Sigmoid colon (tissue), 7 donors: ENCODE data around the gene KRT10. TPM values are rescaled to one million over a fixed set of nuclear protein-coding genes. Genes with fewer than 3 reads are reported as not detected.

ENCODE experiments used
- DNase-seq: peaks from one replicate; pipeline ENCODE4 v3.0.0-alpha.2; 2019
- H3K27ac ChIP-seq, 4 donors: fragments of 200-600 bp; sonication (generic); one replicate each; pipeline ENCODE4 v1.5.1; 2016 to 2019; ENCODE audit warnings: mild to moderate bottlenecking in 1 of 4
- H3K27me3 ChIP-seq, 3 donors: fragments of 200-600 bp; sonication (generic); one replicate each; pipeline ENCODE4 v1.5.1; 2019; ENCODE audit warnings: mild to moderate bottlenecking in 1 of 3
- H3K36me3 ChIP-seq, 4 donors: fragments of 200-600 bp; sonication (generic); one replicate each; pipeline ENCODE4 v1.5.1; 2016 to 2019
- H3K4me1 ChIP-seq, 4 donors: fragments of 200-600 bp; sonication (generic); one replicate each; pipeline ENCODE4 v1.5.1; 2017 to 2019
- H3K4me3 ChIP-seq, 4 donors: fragments of 200-600 bp; sonication (generic); one replicate each; pipeline ENCODE4 v1.5.1; 2017 to 2019; ENCODE audit warnings: mild to moderate bottlenecking in 2 of 4, moderate library complexity in 1 of 4
- H3K9me3 ChIP-seq, 4 donors: fragments of 200-600 bp in 3 of 4; sonication (generic) in 3 of 4; one replicate each; pipeline versions ENCODE4 v1.5.1 to v1.6.1; 2013 to 2019
- EP300 ChIP-seq, 4 donors: sonication (generic); formaldehyde crosslinking; IDR thresholded peaks; one replicate each; pipeline ENCODE4 v1.6.1; 2017; ENCODE audit warnings: antibody characterized with exemption in 4 of 4
- POLR2A ChIP-seq, 2 donors: fragments of 450-650 bp; IDR thresholded peaks; one replicate each; pipeline ENCODE4 v1.6.1; 2016; ENCODE audit warnings: antibody characterized with exemption in 2 of 2, mild to moderate bottlenecking in 2 of 2, moderate library complexity in 2 of 2
- POLR2AphosphoS5 ChIP-seq, 4 donors: sonication (generic); formaldehyde crosslinking; IDR thresholded peaks; one replicate each; pipeline ENCODE4 v1.6.1; 2017; ENCODE audit warnings: antibody characterized with exemption in 4 of 4
- WGBS, 2 donors: extraction: QIAGEN DNeasy Blood & Tissue Kit; methylation state at CpG; one replicate each; pipeline ENCODE4 v1.1.7; 2013; 5-methylcytosine and 5-hydroxymethylcytosine counted together
- intact Hi-C: fragments of 100-400 bp; cut with DNase I; formaldehyde crosslinking; loops from one replicate; pipeline ENCODE4 v1.15.1; 2023
- polyA plus RNA-seq, 3 donors: library from polyadenylated mRNA; stranded (reverse); fragments of 200-250 nt; gene quantifications; one replicate each; pipeline ENCODE4 v1.2.3, GENCODE V29; 2013
- total RNA-seq, 4 donors: library from RNA; depleted of rRNA; stranded (reverse); fragments of >200 nt; gene quantifications; one replicate each; pipeline ENCODE4 v1.1.0, GENCODE V29; 2016
- TF ChIP-seq, protein P1 (sequence below), 4 experiments: fragments of 450-650 bp in 3 of 4; fragments of 200-600 bp in 1 of 4; IDR thresholded peaks; one replicate each; pipeline ENCODE4 v1.5.1; 2016 to 2019; ENCODE audit warnings: antibody characterized with exemption in 4 of 4, mild to moderate bottlenecking in 3 of 4, moderate library complexity in 2 of 4
- donor health status: healthy with polysubstance abuse.
- donor health status: Bipolar disorder and iron deficiency.
- donor health status: healthy.

The KRT10 gene
- total and polyA plus RNA-seq, 7 donors = 0.83 to 42.0 (median 14.6) TPM

DNA sequence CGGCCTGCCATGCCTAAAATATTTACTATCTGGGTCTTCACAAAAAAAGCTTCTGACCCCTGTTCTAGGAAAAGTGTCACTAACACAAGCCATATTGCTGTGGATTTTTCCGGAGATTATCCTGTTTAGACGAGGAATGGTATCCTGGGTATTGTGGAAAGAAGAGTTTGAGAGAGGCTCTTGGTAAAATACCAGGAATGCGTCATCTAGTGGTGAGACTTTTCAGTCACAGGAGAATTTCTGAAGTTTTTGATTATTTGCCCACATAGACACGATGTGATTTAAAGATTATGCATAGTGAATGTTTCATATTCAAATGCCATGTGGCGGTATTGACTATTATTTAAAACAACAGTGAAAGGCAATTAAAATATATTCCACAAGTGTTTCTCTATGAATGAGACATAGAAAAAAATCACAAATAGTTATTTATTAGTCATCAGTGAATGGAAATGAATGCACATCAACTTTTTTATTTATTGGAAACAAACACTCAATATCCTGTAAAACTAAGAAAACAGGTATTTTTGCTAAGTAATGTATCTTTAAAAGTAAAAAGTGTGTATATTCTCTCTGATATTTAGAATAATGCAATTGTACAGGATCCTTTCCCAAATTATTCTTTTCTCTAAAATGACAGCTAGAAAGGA is 30.5 kb downstream of the KRT10 start:
- intact Hi-C loops = no loop called here
- DNase-seq = no peak
- peaks cover 0 to 14% (median 0%) of the 10 kb centered on the region in 3 donors for H3K27me3 ChIP-seq

DNA sequence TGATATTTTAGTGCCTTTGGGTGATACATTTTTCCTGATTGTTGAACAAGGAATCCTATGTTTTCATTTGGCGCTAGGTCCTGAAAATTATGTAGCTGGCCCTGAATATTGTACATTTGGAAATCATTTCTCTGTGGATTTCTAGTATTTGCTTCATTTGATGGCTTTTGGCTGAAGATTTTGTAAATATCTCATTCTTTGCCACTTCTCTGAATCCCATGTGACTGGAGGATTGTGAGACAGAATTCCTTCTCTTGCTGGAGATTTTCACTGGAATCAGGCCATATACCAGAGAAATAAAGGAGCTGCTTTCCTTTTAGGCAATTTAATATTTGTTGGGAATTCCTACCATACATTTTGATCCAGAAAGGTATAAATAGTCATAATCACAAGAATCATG is 31.3 kb downstream of the KRT10 start:
- WGBS, 2 donors = 86 to 89% methylated on average over 1 of the region's 1 CpG
- H3K27ac ChIP-seq = peak overlapping the region in 1 of 4 donors; percentile 31
- H3K4me1 ChIP-seq = no peaks in the 10 kb centered on the region
- H3K4me3 ChIP-seq = no peak overlapping the region
- no peaks in the 10 kb centered on the region for H3K9me3 ChIP-seq
- DNase-seq = no peak
- intact Hi-C loops = no loop called here
- TF ChIP-seq POLR2AphosphoS5 (IDR thresholded peaks at IDR 0.05) (no peak), POLR2A (IDR thresholded peaks at IDR 0.05) (no peak), EP300 (IDR thresholded peaks at IDR 0.05) (no peak)
- TF ChIP-seq, protein P1, sequence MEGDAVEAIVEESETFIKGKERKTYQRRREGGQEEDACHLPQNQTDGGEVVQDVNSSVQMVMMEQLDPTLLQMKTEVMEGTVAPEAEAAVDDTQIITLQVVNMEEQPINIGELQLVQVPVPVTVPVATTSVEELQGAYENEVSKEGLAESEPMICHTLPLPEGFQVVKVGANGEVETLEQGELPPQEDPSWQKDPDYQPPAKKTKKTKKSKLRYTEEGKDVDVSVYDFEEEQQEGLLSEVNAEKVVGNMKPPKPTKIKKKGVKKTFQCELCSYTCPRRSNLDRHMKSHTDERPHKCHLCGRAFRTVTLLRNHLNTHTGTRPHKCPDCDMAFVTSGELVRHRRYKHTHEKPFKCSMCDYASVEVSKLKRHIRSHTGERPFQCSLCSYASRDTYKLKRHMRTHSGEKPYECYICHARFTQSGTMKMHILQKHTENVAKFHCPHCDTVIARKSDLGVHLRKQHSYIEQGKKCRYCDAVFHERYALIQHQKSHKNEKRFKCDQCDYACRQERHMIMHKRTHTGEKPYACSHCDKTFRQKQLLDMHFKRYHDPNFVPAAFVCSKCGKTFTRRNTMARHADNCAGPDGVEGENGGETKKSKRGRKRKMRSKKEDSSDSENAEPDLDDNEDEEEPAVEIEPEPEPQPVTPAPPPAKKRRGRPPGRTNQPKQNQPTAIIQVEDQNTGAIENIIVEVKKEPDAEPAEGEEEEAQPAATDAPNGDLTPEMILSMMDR (IDR thresholded peaks at IDR 0.05) = no peak
- H3K27me3 ChIP-seq = peaks cover 0 to 6% (median 0%) of the 10 kb centered on the region in 3 donors
- no peaks in the 10 kb centered on the region for H3K36me3 ChIP-seq

More for the DNA sequence above, 30.5 kb downstream of the KRT10 start:
- Histone ChIP-seq H3K9me3 (no peaks in the 10 kb centered on the region), H3K4me3 (no peak overlapping the region), H3K4me1 (no peaks in the 10 kb centered on the region), H3K27ac (no peak overlapping the region), H3K36me3 (no peaks in the 10 kb centered on the region)
- TF ChIP-seq POLR2A (IDR thresholded peaks at IDR 0.05) = no peak
- TF ChIP-seq, protein P1 (IDR thresholded peaks at IDR 0.05) = peak in 1 of 4 experiments; percentile 24
- WGBS, 2 donors = 37 to 39% methylated on average over 6 of the region's 6 CpGs

GRCh38 chr17:40782450-40782849 is 40.0 kb downstream of the KRT10 start, which contains the start of gene KRT27:
TSS of gene KRT27 (minus strand) at chr17:40782550. CDS start at chr17:40782493, 57 bp downstream.
- intact Hi-C loops = no loop called here
- Histone ChIP-seq H3K27ac (no peak within 1 kb of the TSS), H3K4me1 (peaks cover 0 to 5% (median 0%) of the 10 kb centered on the region in 4 donors), H3K36me3 (no peaks in the 10 kb centered on the region), H3K27me3 (peaks cover 3 to 29% (median 7%) of the 10 kb centered on the region in 3 donors), H3K9me3 (no peaks in the 10 kb centered on the region), H3K4me3 (no peak within 1 kb of the TSS)
- no peak for DNase-seq
- no peak for TF ChIP-seq POLR2AphosphoS5 (IDR thresholded peaks at IDR 0.05)
- TF ChIP-seq EP300 (IDR thresholded peaks at IDR 0.05) = no peak
- TF ChIP-seq, protein P1 (IDR thresholded peaks at IDR 0.05) = no peak
- no peak for TF ChIP-seq POLR2A (IDR thresholded peaks at IDR 0.05)
- WGBS, 2 donors = 95 to 97% methylated on average over 4 of the region's 4 CpGs

DNA sequence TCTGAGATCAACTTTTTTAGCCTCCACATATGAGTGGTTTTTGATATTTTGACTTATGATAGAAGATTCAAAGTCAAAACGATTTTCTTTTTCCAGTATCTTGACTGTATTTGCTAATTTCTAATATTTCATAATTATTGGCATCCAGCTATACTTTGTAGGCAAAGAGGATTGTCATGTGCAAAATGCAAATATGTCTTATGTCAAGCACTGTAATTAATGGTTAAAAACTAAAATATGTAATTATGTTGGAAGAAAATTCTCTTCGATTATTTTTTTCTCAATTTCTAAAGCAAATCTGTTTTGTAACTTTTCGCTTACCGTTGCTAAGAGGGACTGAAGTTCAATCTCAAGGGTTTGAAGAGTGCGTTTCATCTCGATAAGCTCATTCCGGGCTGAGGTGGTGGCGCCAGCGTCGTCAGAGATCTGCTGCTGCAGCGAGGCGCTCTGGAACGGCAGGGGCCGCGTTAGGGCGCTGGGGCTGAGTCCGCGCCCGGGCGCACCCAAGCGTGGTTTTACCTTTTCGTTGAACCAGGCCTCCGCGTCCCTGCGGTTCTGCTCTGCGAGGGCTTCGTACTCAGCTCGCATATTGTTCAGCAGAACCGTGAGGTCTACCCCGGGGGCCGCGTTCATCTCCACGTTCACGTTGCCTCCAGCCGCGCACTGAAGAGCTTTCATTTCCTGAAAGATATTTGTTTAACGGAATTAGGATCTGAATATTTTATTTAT is 43.1 kb downstream of the KRT10 start:
- H3K4me1 ChIP-seq = peaks cover 0 to 5% (median 0%) of the 10 kb centered on the region in 4 donors
- intact Hi-C loops = no loop called here
- no peaks in the 10 kb centered on the region for H3K36me3 ChIP-seq
- DNase-seq = no peak
- H3K27me3 ChIP-seq = peaks cover 3 to 35% (median 7%) of the 10 kb centered on the region in 3 donors
- H3K27ac ChIP-seq = no peak overlapping the region
- H3K4me3 ChIP-seq = no peak overlapping the region
- no peaks in the 10 kb centered on the region for H3K9me3 ChIP-seq
- WGBS, 2 donors = 22 to 27% methylated on average over 37 of the region's 37 CpGs
- TF ChIP-seq POLR2A (IDR thresholded peaks at IDR 0.05) (no peak), EP300 (IDR thresholded peaks at IDR 0.05) (no peak), POLR2AphosphoS5 (IDR thresholded peaks at IDR 0.05) (no peak)
- TF ChIP-seq, protein P1 (IDR thresholded peaks at IDR 0.05) = no peak
